IPS-NIHi7 (cell line): ENCODE data around the gene NDUFS7.

ENCODE experiments used
- DNase-seq: peaks from one replicate; pipeline ENCODE4 v3.0.0; 2012; ENCODE audit warnings: mixed read lengths; ENCODE audit errors: extremely low spot score

The NDUFS7 gene

DNA sequence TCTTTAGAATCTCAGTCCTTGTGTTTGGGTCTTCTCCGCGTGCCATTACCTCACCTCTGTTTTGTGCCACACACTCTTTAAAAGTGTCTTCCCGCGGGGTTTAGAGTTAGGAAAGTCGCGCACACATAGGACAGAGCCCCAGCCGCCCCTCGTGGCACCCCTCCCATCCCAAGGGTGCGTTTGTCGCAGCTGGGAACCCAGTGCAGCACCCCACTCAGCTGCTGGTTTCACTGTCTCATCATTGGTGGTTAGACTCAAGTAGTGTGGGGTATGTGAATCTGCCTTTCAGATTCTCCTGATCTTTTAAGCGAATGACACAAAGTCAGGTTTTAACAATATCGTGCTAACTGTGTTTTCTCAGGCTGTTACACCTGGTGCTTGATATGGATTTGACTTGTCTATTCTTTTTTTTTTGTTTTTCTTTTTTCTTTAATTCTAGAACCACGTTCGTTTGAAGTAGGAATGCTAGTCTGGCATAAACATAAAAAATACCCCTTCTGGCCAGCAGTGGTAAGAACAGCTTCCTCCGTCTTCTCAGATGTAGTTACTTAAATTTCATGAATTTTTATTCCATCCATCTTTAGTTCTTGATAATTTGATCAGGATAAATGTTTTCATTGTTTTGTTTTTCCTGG is 19.5 kb upstream of the NDUFS7 start:
- no peak for DNase-seq

DNA sequence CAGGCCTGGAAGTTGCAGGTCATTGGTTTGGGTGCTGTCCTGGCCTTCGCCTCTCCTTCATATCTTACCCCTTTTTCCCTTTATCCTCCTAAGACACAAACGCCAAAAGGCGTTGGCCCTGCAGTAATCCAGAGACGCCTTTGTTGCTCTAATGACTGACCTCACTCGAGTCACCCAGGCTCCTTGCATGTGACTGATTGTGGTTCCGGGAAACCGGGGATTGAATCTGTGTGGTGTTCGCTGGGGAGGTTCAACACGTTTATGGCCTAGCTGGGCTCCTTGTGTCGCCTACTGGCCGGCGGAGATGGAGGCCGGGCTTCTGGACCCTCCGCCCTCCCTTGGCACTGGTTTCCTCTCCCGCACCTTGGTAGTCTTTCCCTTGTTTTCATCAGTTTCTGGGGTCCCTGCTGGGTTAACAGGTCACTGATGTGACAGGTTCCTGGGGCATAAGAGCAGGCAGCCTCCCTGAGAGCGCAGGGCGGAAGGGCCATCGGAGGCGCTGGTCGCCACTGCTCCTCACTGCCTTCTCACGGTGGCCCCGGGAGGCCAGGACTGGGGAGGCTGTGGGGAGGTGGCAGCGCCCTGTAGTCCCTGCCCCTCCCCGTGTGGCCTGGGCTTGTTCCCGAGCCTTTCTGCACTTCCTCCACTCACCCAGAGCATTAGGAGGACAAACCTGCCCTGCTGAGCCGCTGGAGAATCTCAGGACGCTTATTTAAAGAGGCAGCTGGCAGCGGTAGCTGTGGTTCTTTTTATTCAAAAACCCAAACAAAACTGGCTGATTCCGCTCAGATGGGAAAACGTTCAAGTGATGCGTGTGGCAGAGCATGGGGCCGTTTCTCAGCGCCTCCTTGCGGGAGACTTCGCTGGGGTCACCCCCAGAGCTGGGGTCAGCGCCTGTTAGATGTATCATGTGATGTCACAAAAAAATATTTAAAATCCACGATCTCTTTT is 18.1 kb upstream of the NDUFS7 start:
- DNase-seq: no peak

DNA sequence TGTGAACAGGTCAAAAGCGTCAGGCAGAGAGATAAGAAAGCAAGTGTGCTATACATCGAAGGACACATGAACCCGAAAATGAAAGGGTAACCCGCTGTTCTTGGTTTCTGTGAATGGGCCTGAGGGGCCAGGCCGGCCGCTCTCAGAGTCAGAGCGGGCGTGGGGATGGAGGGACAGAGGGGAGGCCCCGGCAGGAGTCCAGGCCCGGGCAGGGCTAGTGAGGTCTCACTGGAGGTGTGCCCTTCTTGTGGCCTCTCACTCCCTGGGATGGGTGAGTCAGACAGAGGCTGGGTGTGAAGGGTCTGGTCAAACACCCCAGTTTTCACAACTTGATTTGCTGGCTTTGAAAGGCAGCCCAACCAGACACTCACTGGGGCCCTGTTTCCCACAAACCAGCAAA is 17.4 kb upstream of the NDUFS7 start:
- DNase-seq: no peak

DNA sequence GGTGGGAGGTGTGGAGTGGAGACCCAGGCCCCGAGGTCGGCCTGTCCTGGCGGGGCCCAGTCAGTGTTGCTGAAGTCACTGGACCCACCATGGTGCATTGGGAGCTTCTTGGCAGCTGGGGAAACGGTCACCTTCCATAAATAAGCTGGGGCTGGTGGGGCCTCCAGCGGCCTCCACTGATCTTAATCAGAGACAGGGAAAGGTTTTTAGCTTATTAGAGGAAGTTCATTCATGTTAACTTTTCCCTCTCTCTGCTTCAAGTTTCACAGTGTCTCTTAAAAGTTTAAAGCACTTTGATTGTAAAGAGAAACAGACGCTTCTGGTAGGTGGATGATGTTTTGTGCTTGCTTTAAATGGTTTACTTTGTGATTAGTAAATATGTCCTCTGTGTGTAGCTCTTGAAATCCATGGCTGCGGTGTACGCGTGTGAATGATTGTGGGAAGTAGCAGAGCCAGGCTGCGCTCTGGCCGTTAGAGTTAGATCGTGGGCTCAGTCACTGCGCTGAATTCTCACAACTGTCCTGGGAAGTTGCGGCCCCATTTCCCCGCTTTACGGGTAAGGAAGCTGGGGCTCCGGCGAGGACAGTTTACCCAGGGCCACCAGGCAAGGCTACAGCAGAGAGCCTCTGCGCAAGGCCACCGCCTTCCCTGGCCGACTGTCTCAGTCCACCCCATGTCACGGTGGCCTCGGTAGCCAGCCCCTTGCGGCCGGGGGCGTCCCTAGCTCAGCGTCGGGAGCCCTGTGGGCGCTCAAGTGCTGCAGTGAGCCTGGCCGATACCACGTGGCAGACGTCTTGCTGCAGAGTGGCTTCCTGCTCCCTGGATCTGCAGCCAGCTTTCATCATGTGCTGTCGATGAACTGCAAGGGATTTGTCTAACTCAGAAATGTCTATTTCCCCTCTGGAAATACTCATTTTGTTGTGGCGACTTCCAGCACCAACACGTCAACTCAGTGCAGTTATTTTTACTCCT is 16.5 kb upstream of the NDUFS7 start:
- no peak for DNase-seq

DNA sequence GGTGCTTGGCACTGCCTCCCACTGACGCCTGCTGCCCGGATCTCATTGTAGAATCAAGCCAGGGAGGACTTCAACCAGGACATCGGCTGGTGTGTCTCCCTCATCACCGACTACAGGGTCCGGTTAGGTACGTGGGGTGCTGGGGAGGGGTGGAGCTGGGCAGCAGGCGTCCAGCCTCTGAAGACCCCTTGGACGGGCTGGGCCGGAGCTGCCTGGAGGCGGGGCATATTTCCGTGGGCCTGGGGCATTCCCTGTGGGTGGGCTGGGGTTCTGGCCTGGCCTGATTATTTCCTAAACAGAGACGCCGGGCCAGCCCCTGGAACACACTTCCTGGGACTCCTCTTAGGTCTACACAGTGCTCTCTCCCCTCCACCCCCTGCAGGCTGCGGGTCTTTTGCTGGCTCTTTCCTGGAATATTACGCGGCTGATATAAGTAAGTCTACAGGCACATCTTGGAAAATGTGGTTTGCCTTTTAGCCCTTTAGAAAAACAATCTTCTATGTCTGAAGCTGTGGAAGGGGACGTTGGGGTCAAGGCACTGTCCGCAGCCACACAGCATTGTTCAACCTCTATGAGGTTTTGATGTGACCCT is 14.4 kb upstream of the NDUFS7 start:
- no peak for DNase-seq

DNA sequence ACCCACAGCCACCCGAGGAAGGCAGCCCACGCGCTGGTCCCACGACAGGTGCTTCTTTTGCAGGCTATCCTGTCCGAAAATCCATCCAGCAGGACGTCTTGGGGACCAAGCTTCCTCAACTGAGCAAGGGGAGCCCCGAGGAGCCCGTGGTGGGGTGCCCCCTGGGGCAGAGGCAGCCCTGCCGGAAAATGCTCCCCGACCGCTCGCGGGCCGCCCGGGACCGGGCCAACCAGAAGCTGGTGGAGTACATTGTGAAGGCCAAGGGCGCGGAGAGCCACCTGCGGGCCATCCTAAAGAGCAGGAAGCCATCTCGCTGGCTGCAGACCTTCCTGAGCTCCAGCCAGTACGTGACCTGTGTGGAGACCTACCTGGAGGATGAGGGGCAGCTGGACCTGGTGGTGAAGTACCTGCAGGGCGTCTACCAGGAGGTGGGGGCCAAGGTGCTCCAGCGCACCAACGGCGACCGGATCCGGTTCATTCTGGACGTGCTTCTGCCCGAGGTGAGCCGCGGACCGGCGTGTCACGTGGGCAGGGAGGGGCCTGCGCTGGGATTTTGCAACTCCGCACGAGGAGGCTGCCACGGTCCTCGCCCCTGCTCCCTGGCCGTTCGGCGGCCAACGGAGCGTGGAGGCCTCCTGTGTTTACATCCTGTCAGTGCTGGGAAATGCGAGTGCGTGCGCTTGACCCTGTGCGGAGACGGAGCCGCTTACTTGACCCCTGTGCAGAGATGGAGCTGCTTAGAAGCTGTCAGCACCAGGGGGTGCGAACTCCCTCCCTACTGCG is 12.9 kb upstream of the NDUFS7 start:
- DNase-seq: no peak

DNA sequence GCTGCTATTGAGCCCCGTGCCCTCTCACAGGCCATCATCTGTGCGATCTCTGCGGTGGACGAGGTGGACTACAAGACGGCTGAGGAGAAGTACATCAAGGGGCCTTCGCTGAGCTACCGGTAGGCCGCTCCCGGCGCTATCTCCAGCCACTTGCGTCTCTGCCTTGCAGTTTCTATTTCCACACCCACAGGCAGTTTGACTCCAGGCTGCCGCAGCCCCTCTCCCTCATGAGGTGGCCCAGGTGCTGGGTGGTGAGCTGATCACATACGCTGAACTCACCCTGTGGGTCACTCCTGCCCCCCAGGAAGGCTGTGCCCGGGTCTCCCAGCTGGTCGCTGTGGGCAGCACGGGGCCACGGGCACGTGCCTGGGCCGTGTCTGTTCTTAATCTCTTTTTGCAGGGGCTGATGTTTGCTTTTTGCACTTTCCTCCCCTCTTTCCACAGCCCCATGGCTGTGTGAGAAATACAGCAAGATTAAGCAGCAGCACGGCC is 10.6 kb upstream of the NDUFS7 start:
- no peak for DNase-seq

DNA sequence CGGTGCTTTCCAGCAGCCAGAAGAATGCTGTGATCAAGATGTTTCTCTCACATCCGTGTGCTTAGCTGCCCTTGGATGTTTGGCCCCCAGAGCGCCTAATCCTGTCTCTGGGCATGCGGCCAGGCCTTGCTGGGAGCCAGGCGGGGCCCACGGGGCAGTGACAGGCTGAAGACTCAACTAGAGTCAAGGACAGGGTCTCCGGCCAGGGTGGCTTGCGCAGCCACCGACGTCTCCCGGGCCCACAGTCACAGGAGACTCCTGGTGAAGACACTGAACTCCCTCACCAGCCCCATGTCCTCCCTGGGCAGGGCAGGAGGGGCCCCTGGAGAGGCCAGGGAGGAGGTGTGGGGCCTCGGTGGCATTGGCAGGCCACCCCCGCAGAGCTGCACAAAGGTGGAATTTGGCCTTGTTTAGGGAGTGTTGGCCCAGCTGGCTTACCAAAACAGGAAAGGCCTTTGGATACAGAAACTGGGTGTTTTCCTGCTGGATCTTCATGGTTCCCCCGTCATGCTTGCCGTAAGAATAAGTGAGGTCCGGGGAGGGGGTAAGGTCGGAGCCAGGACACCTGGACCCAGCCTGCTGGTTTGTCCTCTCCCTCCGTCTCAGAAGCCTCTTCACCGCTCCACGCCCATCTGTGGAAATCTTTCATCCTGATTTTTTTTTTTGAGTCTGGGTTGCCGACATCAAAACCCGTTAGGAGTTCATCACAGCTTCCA is 10.0 kb upstream of the NDUFS7 start:
- no peak for DNase-seq

DNA sequence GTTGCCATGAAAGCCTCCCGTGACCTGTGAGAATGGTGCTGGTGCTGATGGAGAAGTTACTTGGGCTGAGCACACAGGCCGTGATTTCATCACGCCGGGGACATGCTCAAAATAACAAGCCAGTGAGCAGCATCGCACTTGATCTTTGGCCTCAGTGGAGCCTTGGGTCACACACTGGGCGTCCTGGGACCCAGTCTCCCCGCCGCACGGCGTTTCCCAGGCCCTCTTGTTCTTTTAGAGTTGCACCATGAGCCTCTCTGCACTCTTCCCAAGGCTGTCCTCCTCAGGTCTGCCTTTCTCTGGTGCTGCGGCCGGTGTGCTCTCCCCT is 9.5 kb upstream of the NDUFS7 start:
- DNase-seq: no peak

DNA sequence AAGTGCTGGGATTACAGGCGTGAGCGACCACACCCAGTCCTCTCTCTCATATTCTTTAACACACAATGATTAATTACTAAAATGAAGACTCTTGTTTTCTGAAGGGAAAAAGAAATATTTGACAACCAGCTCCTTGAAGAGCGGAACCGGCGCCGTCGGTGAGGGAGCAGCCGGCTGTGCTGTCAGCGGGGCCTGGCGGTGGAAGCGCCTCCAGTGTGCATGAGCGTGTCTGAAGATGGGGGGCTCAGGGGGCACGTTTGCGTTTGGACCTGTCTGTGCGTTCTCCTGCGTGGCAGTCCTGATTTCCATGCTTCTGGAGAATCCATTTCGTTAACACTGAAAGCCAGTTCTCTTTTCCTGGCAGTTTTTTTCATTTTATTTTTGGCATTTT is 7.3 kb upstream of the NDUFS7 start:
- no peak for DNase-seq

DNA sequence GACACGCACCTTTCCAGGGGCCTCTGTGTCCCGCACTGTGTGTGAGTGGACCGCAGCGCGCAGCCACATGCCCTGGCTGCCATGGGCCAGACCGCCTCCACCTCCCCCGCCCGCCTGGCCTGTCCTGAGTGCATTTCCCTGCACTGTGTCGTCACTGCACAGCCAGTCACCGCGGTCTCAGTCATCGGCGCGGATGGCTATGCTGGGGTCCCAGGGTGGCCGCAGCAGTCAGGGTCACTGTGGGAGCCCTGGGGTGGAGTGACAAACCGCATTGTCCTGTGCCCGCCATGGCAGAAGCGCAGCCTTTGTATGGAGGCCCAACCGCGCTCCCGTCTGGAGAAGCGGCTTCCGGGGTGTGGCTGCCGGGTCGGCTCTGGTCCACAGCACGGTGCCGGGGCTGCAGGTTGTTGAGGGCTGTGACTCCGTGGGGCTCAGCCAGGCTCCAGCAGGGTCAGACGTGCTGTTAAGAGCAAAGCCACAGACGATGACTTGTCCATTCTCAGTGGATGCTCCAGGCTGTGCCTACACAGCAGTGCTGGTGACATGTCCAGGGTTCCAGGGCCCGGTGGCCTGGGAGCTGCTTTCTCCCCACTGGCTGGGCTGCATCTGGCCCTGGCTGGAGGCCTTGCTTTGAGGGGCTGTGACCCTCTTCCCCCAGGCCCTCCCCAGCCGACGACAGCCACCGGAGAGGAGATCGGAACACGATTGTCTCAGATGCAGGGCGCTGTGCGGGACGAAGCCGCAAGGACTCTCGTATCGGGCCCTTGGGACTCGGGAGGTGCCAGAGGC is 6.3 kb upstream of the NDUFS7 start:
- no peak for DNase-seq

DNA sequence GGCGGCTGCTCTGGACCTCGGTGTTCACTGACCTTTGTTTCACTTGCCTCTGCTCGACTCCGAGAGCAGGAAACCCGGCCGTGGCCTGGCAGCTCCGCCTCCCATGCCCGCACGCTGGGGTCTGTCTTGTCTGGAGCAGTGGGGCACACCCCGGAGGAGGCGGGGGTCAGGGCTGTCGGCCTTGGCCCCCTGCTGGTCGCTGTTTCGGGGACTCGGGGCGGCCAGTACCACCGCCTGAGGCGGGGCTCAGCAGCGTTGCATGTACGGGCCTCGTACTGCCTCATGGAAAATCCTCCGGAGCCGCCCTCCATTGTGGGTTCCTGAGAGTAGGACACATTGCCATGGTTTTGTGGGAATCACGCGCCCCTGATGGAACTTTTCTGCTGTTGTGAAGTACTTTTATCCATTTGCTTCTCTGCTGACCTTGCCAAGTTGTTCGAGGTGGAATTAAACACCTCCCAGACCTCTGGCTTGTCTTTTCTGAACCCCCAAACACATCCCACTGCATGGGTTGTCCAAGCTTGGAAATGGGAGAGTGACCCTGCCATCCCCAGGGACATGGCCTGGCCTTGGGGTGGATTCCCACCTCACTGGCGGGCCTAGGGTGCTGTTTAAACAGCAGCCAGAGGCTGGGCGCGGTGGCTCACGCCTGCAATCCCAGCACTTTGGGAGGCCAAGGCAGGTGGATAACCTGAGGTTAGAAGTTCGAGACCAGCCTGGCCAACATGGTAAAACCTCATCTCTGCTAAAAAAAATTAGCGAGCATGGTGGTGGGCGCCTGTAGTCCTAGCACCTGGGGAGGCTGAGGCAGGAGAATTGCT is 5.5 kb upstream of the NDUFS7 start:
- DNase-seq: no peak

DNA sequence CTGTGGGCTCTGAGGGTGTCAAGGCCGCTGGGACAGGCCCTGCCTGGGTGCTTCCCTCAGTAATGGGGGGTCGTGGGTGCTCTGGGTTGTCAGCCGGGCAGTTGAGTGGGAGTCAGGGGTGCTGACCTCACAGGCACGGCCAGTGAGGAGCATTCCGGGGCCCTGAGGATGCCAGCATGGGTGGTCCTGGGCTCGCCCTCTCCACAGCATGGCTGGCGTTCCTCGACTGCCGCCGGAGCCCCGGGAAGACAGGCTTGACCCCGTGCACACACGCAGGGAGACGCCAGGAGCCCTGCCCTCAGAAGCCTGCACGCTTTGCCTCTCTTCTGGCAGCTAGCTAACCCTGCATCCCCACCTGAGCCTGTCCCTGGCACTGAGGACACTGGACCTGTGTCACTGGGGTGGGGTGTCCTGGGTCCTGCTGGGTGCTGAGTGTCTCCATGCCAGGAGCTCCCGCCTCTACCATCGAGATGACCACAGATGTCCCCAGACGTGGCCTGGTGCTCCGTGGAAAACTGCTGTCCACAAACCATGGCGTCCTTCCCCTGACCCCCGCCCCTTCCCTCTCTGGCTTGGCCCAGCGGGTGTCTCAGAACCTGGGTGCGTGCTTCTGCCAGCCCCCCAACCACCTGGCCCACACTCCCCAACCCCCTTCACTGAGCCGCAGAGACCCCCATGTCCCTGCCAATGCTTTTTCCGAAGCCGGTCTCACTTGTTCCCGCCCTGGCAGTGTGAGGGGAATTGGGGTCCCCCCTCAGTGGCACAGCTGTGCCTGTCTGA is 4.4 kb upstream of the NDUFS7 start:
- no peak for DNase-seq

DNA sequence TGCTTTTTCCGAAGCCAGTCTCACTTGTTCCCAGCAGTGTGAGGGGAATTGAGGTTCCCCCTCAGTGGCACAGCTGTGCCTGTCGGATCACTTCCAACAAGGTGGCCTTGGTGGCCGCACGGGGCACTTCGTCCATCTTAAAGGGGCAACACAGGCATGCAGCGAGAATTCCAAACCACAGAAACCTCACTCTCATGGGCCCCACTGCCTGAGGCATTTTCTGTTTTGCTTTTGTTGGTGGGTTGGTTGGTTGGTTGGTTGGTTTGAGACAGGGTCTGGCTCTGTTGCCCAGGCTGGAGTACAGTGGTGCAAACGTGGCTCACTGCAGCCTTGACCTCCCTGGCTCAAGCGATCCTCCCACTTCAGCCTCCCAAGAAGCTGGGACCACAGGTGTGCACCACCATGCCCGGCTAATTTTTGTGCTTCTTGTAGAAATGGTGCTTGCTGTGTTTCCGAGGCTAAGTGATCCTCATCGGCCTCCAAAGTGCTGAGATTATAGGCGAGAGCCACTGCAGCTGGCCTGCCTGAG is 3.7 kb upstream of the NDUFS7 start:
- no peak for DNase-seq

DNA sequence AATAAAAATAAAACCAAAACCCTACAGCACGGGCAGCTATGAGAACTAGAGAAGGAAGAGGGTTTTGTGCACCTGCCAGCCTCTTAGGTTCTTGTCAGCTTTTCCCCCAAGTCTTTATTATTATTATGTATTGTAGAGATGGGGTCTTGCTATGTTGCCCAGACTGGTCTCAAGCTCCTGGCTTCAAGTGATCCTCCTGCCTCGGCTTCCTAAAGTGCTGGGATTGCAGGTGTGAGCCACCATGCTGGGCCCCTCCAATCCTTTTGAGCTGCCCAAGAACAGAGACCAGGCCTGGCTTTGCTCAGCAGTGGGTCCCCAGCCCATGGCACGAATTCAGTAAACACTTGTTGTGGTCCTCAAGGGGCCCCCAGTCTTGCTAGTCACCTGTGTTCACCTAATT is 1.5 kb upstream of the NDUFS7 start:
- no peak for DNase-seq

DNA sequence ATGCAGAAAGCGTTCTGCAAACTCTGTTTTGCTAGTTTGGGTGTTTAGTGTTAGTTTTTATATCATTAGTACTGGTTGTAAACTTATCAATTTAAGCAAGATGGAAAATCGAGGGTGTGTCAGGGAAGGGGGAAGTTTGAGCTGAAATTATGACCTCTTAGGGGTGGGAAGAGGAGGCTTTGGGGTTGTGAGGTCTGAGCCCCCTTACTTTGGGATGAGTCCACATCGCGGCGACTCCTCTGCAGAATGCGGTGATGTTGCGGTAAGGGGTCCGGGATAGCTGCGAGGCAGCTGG is 743 bp upstream of the NDUFS7 start:
- no peak for DNase-seq

DNA sequence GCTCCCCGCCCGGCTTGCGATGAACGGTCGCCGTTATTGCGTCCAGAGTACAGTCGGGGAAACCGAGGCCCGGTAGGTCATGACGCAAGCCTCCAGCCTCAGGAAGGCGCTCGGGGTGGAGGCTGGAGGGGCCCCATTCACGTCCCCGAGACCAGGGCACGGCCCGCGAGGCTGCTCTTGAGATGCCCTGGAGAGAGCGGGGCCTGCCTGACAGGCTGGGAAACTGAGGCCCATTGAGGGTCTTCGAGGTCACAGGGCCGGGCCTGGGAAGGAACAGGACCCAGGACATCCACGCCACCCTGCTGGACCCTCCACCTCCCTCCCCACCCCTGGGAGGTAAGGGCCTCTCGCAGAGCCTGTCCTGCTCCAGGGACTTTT is 367 bp downstream of the NDUFS7 start:
- no peak for DNase-seq
